Measurements from ENCODE around the gene PLPPR4.
A peak's percentile ranks its signal among the peaks of the same experiment; 100 is the strongest.

The PLPPR4 gene, protein sequence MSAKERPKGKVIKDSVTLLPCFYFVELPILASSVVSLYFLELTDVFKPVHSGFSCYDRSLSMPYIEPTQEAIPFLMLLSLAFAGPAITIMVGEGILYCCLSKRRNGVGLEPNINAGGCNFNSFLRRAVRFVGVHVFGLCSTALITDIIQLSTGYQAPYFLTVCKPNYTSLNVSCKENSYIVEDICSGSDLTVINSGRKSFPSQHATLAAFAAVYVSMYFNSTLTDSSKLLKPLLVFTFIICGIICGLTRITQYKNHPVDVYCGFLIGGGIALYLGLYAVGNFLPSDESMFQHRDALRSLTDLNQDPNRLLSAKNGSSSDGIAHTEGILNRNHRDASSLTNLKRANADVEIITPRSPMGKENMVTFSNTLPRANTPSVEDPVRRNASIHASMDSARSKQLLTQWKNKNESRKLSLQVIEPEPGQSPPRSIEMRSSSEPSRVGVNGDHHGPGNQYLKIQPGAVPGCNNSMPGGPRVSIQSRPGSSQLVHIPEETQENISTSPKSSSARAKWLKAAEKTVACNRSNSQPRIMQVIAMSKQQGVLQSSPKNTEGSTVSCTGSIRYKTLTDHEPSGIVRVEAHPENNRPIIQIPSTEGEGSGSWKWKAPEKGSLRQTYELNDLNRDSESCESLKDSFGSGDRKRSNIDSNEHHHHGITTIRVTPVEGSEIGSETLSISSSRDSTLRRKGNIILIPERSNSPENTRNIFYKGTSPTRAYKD

DNA sequence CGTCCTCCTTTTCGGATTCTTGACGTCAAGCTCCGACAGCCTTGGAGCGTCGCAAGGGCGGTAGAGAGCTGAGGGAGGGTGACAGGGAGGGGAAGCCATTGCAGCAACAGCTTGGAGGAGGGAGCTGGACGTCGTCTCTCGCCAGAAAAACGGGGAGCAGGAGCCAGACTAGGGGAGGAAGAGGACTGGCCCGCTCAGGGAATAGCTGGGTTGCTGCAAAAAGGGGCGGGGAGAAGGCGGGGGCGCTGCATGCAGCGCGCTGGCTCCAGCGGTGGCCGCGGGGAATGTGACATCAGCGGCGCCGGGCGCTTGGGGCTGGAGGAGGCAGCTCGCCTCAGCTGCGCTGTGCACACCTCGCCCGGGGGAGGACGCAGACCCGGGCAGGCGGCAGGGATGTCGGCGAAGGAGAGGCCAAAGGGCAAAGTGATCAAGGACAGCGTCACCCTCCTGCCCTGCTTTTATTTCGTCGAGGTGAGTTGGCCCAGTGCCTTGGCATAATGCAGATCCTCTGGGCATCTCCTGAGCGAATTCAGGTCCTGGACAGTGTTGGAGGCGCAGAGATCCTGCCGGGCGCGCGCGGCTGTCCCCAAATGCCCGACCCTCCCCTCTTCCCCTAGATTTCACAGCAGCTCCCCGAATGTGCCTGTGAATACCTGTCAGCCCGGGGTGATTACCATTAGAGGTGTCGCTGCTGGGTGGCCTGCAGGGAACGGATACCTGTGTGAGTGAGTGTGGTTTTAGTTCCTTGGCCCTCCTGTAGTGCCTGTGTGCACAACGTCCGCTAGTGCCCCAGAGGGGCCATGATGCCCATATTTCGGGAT, at the start of gene PLPPR4:
Gene PLPPR4 (plus strand): TSS at position 292 of the 821 bp plus-strand sequence. CDS start 102 bp downstream, at position 394.
- peak in 1 of 2 donors; percentile 23 for ATAC-seq (replicated peaks)
- DNase-seq: no peak
- Mint-ChIP-seq H3K27me3 (peaks cover 32 to 35% of the 10 kb centered on the region in 2 donors), H3K4me3 (no peak within 1 kb of the TSS), H3K27ac (no peak within 1 kb of the TSS), H3K9me3 (peaks cover 3% of the 10 kb centered on the region in 2 donors), H3K36me3 (no peaks in the 10 kb centered on the region), H3K4me1 (peaks cover 0 to 2% of the 10 kb centered on the region in 2 donors)

DNA sequence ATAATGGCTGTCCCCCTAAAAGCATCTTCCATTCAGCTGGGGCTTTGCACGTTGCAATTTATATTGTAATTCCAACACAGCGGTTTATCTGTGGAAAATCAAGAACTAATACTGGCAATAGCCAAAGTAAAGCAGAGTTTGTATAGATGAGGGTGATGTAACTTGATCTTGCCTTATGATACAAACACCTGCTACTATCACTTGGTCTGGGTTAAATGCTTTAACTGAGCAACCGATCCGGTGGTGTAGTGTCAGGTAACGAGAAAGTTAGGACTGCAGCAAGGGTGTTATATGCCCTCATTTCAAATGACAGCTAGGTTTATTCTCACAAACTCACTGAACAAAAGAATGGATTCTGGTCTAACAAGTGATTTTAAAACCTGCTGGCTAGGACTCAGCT, 47.3 kb upstream of the PLPPR4 start:
- H3K27me3 Mint-ChIP-seq: no peaks in the 10 kb centered on the region
- H3K9me3 Mint-ChIP-seq: peaks cover 6 to 10% of the 10 kb centered on the region in 2 donors
- DNase-seq: no peak

DNA sequence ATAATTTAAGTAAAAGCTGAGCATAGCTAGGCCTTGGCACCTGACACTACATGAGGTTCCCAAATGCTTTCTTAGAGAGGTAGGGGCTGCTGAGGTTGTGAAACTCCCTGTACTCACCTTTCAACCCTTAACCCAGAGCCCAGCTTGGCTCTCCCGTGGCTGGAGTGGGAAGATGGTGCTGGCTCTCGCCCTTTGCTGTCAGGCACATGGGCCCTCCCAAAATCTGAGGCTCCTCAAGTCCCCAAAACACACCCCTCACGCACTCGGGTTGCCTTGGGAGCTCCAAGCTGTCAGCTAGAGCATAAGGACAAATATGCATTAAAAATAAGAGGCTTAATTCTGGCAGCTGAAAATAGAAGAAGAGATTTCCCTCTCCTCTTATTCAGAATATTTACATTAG, 46.7 kb upstream of the PLPPR4 start:
- no peak for ATAC-seq (replicated peaks)

More for the DNA sequence above, 47.3 kb upstream of the PLPPR4 start:
- H3K27ac Mint-ChIP-seq: no peak overlapping the region
- peaks cover 4 to 5% of the 10 kb centered on the region in 2 donors for H3K4me1 Mint-ChIP-seq
- H3K36me3 Mint-ChIP-seq: peaks cover 0 to 5% of the 10 kb centered on the region in 2 donors
- no peak overlapping the region for H3K4me3 Mint-ChIP-seq
- ATAC-seq (replicated peaks): no peak

DNA sequence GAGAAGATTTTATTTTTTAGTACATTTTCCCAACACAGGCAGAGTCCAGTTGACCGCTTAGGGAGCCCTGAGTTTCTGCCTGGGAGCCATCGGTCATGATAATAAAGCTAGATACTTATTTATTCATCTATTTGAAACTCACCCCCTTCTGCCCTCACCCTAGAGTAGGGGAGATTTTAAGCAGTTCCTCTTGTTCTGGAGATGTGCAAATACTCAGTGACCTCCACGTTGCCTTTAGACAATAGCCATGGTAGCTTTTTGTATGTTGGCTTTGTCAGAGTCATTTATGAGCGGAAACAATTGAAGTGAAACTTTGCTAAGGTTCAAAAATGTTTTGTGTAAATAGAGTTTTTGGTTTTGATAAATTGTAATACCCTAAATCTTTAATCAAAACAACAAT, 45.7 kb upstream of the PLPPR4 start:
- DNase-seq (no peak), ATAC-seq (replicated peaks) (no peak)
- Mint-ChIP-seq H3K27ac (peak overlapping the region; percentile 52), H3K9me3 (peaks cover 6 to 10% of the 10 kb centered on the region in 2 donors), H3K4me1 (peaks cover 4 to 5% of the 10 kb centered on the region in 2 donors), H3K27me3 (no peaks in the 10 kb centered on the region), H3K4me3 (no peak overlapping the region), H3K36me3 (peaks cover 0 to 5% of the 10 kb centered on the region in 2 donors)

More for the DNA sequence above, 46.7 kb upstream of the PLPPR4 start:
- Mint-ChIP-seq H3K4me3 (no peak overlapping the region), H3K36me3 (peaks cover 0 to 5% of the 10 kb centered on the region in 2 donors), H3K4me1 (peaks cover 4 to 5% of the 10 kb centered on the region in 2 donors), H3K27ac (no peak overlapping the region), H3K9me3 (peaks cover 6 to 10% of the 10 kb centered on the region in 2 donors), H3K27me3 (no peaks in the 10 kb centered on the region)
- DNase-seq: no peak

DNA sequence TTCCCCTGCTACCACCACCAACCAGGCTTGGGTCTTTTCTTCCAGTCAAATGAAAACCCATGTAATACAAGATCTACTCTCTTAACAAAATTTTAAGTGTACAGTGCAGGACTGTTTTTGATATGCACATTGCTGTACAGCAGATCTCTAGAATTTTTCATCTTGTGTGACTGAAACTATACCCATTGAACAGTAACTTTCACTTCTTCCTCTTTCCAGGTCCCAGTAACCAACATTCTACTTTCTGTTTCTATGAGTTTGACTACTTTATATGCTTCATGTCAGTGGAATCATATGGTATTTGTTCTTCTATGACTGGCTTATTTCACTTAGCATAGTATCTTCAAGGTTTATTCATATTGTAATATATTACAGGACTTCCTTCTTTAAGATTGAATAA, 45.3 kb upstream of the PLPPR4 start:
- Mint-ChIP-seq H3K4me3 (no peak overlapping the region), H3K9me3 (peaks cover 6 to 10% of the 10 kb centered on the region in 2 donors), H3K27ac (peak overlapping the region; percentile 52), H3K27me3 (no peaks in the 10 kb centered on the region), H3K4me1 (peaks cover 4 to 5% of the 10 kb centered on the region in 2 donors), H3K36me3 (peaks cover 0 to 5% of the 10 kb centered on the region in 2 donors)
- DNase-seq (no peak), ATAC-seq (replicated peaks) (peak; percentile 87 to 97)

DNA sequence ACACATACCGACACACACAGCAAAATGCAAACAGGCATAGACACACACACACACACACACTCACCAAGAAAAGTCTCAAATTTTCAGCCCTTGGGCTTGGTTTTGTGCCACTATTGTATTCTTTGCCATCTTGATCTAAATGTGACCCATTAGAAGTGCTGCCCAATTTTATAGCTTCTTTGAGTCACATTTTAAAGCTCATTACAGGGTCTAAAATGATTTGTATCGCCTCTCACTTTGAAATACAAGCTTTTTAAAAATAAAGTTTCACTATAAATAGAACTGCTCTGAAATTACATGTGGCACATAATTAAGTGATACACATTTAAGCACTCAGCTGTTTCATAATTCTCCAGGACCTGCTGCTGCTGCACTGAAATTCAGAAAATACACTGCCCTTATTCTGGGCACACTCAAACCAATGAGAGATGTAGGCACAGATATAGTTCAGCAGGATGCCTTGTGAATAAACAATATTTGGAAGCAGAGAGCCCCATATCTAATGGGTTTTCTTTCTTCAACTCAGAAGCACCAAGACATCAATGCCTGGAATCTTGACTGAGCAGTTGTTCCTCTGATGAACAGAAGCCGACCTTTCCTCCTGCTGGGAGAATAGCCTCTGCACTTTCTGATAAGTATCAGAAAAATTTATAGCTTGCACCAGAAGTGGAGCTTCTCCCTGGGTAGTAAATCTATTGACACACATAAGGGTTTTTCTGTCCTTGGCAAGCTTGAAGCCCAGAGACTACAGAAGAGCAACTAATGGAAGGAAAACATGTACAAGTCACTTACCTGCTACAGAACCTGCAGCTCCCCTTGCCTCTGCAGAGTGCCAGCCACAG, 37.0 kb upstream of the PLPPR4 start:
- H3K36me3 Mint-ChIP-seq: no peaks in the 10 kb centered on the region
- H3K27ac Mint-ChIP-seq: no peak overlapping the region
- peaks cover 0 to 3% of the 10 kb centered on the region in 2 donors for H3K4me1 Mint-ChIP-seq

DNA sequence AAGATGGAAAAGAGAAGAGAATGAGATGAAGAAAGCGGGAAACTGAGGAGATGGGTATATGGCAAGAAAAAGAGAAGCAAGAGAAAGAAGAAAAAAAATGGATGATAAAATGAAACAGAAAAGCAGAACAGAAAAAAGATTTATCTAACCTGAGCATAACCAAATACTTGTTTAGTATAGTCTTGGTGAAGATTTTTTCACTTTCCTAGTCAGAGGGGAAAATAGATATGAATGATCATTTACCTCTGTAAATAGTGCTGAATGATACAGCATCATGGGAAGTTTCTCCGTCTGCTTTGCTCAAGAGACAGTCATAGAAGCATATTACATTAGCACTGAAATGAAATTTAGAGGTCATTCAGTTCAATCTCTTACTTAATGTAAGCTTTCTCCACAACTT, 36.1 kb upstream of the PLPPR4 start:
- Mint-ChIP-seq H3K4me3 (no peak overlapping the region), H3K27me3 (no peaks in the 10 kb centered on the region), H3K4me1 (peaks cover 0 to 3% of the 10 kb centered on the region in 2 donors), H3K36me3 (no peaks in the 10 kb centered on the region), H3K27ac (no peak overlapping the region), H3K9me3 (peaks cover 0 to 1% of the 10 kb centered on the region in 2 donors)
- DNase-seq (no peak), ATAC-seq (replicated peaks) (peak; percentile 63 to 73)

More for the DNA sequence above, 37.0 kb upstream of the PLPPR4 start:
- H3K9me3 Mint-ChIP-seq: peaks cover 0 to 1% of the 10 kb centered on the region in 2 donors
- DNase-seq (no peak), ATAC-seq (replicated peaks) (no peak)
- H3K4me3 Mint-ChIP-seq: no peak overlapping the region
- no peaks in the 10 kb centered on the region for H3K27me3 Mint-ChIP-seq

DNA sequence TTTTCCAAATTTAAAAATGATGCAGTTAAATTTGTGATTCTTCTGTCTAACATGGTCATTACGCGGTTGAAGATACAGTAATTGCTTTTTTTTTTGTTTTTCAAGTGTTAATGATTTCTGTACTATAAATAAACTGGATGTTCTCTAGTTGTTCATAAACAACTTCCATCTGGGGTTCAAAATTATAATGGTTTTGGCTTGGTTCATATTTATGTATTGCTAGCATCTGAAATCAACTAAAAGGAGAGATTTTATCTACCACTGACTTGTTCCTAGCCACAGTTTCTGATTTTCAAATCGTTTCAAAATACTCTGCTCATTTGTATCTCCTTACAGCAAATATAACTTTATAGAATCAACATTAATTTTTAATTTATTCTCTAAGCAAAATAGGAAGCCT, 35.2 kb upstream of the PLPPR4 start:
- Mint-ChIP-seq H3K9me3 (peaks cover 0 to 1% of the 10 kb centered on the region in 2 donors), H3K27me3 (no peaks in the 10 kb centered on the region), H3K27ac (no peak overlapping the region), H3K4me3 (no peak overlapping the region), H3K4me1 (peaks cover 0 to 3% of the 10 kb centered on the region in 2 donors), H3K36me3 (no peaks in the 10 kb centered on the region)
- no peak for ATAC-seq (replicated peaks)
- no peak for DNase-seq

DNA sequence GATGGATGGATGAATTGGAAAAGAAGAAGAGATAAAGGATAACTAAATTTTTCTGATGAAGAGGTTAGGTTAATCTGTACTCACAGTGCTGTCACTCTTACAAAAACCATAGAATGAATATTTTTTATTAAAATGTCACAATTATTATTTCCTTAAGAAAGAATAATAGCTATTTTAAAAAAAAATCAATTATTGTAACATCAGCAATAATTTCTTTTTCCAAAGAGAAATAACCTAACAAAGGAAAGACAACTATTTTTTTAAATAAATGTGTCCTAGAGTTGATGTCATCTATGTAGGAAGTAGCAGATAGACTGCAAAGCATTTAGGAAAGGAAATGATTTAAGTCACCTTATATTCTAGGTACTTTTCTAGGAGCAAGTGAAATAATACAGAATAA, 33.6 kb upstream of the PLPPR4 start:
- ATAC-seq (replicated peaks): no peak
- DNase-seq: no peak
- Mint-ChIP-seq H3K27me3 (no peaks in the 10 kb centered on the region), H3K27ac (no peak overlapping the region), H3K4me1 (peaks cover 0 to 3% of the 10 kb centered on the region in 2 donors), H3K9me3 (no peaks in the 10 kb centered on the region), H3K36me3 (no peaks in the 10 kb centered on the region), H3K4me3 (no peak overlapping the region)

DNA sequence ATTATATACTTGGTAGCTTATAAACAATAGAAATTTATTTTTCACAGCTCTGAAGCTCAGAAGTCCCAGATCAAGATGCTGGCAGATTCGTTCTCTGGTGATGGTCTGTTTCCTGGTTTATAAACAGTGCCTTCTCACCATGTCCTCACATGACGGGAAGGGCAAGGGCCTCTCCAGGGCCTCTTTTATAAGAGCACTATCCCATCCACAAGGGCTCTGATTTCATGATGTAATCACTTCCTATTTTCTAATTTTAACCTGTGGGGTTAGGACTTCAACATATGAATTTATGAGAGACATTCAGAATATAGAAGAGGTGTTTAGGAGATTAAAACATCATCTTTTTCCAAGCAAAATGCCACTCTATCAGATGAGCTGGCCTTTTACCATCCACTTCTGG, 32.1 kb upstream of the PLPPR4 start:
- DNase-seq: no peak
- no peak for ATAC-seq (replicated peaks)
- Mint-ChIP-seq H3K27ac (no peak overlapping the region), H3K36me3 (no peaks in the 10 kb centered on the region), H3K9me3 (no peaks in the 10 kb centered on the region), H3K4me1 (peaks cover 0 to 3% of the 10 kb centered on the region in 2 donors), H3K4me3 (no peak overlapping the region), H3K27me3 (no peaks in the 10 kb centered on the region)

DNA sequence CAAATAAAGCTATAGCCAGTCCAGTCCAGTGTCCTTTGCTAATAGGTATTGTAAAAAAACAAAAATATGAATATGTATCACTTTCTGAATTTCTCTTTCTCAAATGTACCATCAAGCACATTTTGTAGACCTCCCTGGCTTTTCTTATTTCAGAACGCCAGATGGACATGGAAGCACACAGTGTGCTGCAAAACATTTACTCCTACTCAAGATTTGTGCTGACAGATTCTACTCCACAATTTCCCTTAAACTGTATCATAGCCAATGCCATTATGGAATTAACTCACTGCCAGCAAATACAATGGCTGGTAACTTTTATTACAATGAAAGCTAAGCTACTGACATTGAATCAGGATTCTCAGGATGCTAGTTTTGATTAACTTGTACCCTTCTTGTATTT, 30.8 kb upstream of the PLPPR4 start:
- Mint-ChIP-seq H3K4me3 (no peak overlapping the region), H3K27me3 (no peaks in the 10 kb centered on the region), H3K27ac (no peak overlapping the region), H3K9me3 (no peaks in the 10 kb centered on the region), H3K4me1 (no peaks in the 10 kb centered on the region), H3K36me3 (no peaks in the 10 kb centered on the region)
- ATAC-seq (replicated peaks) (no peak), DNase-seq (no peak)

DNA sequence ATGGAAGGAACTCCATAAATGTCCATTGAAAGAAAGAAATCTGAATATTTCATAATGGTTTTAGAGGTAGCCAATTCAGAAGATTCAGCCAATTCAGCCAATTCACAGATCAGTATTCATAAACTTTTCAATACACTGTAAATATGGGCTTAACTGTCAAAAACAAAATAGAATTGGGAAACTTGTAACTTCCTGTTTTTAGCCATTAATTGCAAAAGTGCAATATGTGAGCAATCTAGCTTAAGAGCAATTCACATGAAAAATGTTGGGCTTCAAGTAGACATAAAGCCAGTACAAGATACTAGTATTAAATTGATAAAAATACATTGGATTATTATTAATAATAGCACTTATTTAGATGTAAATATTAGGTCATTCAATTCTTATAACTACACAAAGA, 27.5 kb upstream of the PLPPR4 start:
- Mint-ChIP-seq H3K27ac (no peak overlapping the region), H3K36me3 (no peaks in the 10 kb centered on the region), H3K9me3 (no peaks in the 10 kb centered on the region), H3K27me3 (no peaks in the 10 kb centered on the region), H3K4me1 (no peaks in the 10 kb centered on the region), H3K4me3 (no peak overlapping the region)
- ATAC-seq (replicated peaks) (no peak), DNase-seq (no peak)

DNA sequence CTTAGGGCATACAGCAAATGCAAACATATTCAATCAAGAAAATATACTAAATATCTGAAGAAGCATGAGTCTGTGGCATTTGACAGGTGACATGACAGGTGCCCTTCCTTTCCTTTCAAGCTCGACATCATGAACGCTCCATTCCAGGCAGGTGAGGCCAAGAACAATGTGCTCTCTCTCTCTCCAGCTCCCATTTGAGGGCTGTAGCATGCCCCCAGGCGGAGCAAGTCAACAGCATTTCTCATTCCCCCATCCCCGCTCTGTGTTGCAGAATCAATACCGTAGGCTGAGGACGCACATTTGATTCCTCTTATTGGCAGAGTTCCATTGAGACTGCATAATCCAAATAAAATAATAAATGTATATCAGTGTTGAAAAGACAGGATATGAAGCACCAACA, 24.6 kb upstream of the PLPPR4 start:
- no peaks in the 10 kb centered on the region for H3K4me1 Mint-ChIP-seq

More for the DNA sequence above, 24.6 kb upstream of the PLPPR4 start:
- DNase-seq (no peak), ATAC-seq (replicated peaks) (no peak)
- Mint-ChIP-seq H3K27ac (no peak overlapping the region), H3K4me3 (no peak overlapping the region), H3K36me3 (no peaks in the 10 kb centered on the region), H3K9me3 (no peaks in the 10 kb centered on the region), H3K27me3 (no peaks in the 10 kb centered on the region)

All from stimulated activated naive B cell treated with anti-CD40 and anti-IgM and Interleukin-4, amounts not matched to agents 10 μg/mL and 1 μg/mL and 100 μg/mL, for 72 hours (primary cell).